Endothelial cell of umbilical vein (primary cell): Measurements from ENCODE around the gene EXD3. TPM values are rescaled to one million over a fixed set of nuclear protein-coding genes. Genes with fewer than 3 reads are reported as not detected.

Experiments used
- BruUV-seq: library from RNA; stranded (reverse); fragments of 400-500 nt; replicated peaks from 2 replicates; lab custom pipeline; 2021; lab: Mats Ljungman, UMichigan
- CTCF ChIA-PET: fragments of 300-600, 350-600 bp; sonication (Branson Sonifier 250); formaldehyde crosslinking; loops from one replicate; lab custom pipeline; 2021; ENCODE audit warnings: antibody characterized with exemption, inconsistent platforms; lab: Charles Lee
- POLR2A ChIA-PET: fragments of 300-600, 350-600 bp; sonication (Branson Sonifier 250); formaldehyde crosslinking; loops from one replicate; lab custom pipeline; 2021; ENCODE audit warnings: antibody characterized with exemption, inconsistent platforms; lab: Charles Lee
- DNase-seq: peaks from one replicate; pipeline ENCODE4 v3.0.0-alpha.2; 2011; ENCODE audit warnings: low read depth, low spot score
- FAIRE-seq: peaks from 2 replicates; lab custom pipeline; 2011; peaks lifted over from hg19 to GRCh38; lab: Jason Lieb, UNC
- H2AFZ ChIP-seq: 2 replicates; pipeline ENCODE4 v1.6.0; 2012; ENCODE audit warnings: low read depth, low read length, control low read depth, inconsistent platforms
- H3K27ac ChIP-seq: 2 replicates; pipeline ENCODE4 v1.5.1; 2011; ENCODE audit warnings: low read depth, mild to moderate bottlenecking, control low read depth, low read length, moderate library complexity; ENCODE audit not compliant: insufficient read depth
- H3K27me3 ChIP-seq, 2 experiments: 2 replicates each; pipeline versions ENCODE4 v1.6.0 to v1.6.1; 2011; ENCODE audit warnings: low read length in 2 of 2, mixed read lengths in 1 of 2; ENCODE audit not compliant: control insufficient read depth in 2 of 2, insufficient read depth in 2 of 2
- H3K36me3 ChIP-seq, 2 experiments: 2 replicates in 1 of 2; 3 replicates in 1 of 2; pipeline ENCODE4 v1.5.1; 2011; ENCODE audit warnings: low read length in 2 of 2, mild to moderate bottlenecking in 1 of 2, moderate library complexity in 1 of 2; ENCODE audit not compliant: control insufficient read depth in 2 of 2, insufficient read depth in 2 of 2; ENCODE audit errors: extremely low read depth in 1 of 2
- H3K4me1 ChIP-seq: 3 replicates; pipeline ENCODE4 v1.5.1; 2011; ENCODE audit warnings: mild to moderate bottlenecking, low read length; ENCODE audit not compliant: control insufficient read depth, insufficient read depth; ENCODE audit errors: extremely low read depth
- H3K4me2 ChIP-seq: 2 replicates; pipeline ENCODE4 v1.6.1; 2011; ENCODE audit warnings: low read length, control low read depth, mixed read lengths; ENCODE audit not compliant: insufficient read depth
- H3K4me3 ChIP-seq, 3 experiments: fragments of 200-600 bp in 1 of 3; sonication (generic), shearing (Covaris generic) in 1 of 3; replicated peaks in 1 of 3; 2 replicates each; pipeline ENCODE4 v1.5.1; 2011 to 2016; ENCODE audit warnings: control low read depth in 3 of 3, low read length in 3 of 3, mild to moderate bottlenecking in 2 of 3, inconsistent platforms in 1 of 3, low read depth in 1 of 3, moderate library complexity in 1 of 3; ENCODE audit not compliant: insufficient read depth in 1 of 3
- H3K79me2 ChIP-seq: 2 replicates; pipeline ENCODE4 v1.6.0; 2012; ENCODE audit warnings: low read length, inconsistent platforms; ENCODE audit not compliant: control insufficient read depth, insufficient read depth
- H3K9ac ChIP-seq: replicated peaks from 2 replicates; pipeline ENCODE3; 2011; ENCODE audit warnings: low read length, control low read depth; ENCODE audit not compliant: insufficient read depth; ENCODE audit errors: extremely low read depth
- H3K9me1 ChIP-seq: replicated peaks from 3 replicates; pipeline ENCODE4 v1.6.0; 2011; ENCODE audit warnings: mild to moderate bottlenecking, low read length; ENCODE audit not compliant: control insufficient read depth, insufficient read depth; ENCODE audit errors: extremely low read depth
- H3K9me3 ChIP-seq: replicated peaks from 2 replicates; pipeline ENCODE4 v1.5.1; 2012; ENCODE audit warnings: low read length, inconsistent platforms; ENCODE audit not compliant: control insufficient read depth, insufficient read depth
- H4K20me1 ChIP-seq: replicated peaks from 2 replicates; pipeline ENCODE3; 2011; ENCODE audit warnings: mild to moderate bottlenecking, low read length; ENCODE audit not compliant: control insufficient read depth, insufficient read depth; ENCODE audit errors: extremely low read depth
- FOS ChIP-seq: IDR thresholded peaks from 2 replicates; pipeline ENCODE4 v1.6.1; 2011; ENCODE audit warnings: mild to moderate bottlenecking, low read length, moderate library complexity, borderline replicate concordance; ENCODE audit not compliant: insufficient read depth
- GATA2 ChIP-seq: IDR thresholded peaks from 2 replicates; pipeline ENCODE4 v1.7.0; 2011; ENCODE audit warnings: low read depth, mild to moderate bottlenecking, moderate library complexity, mixed read lengths, low read length; ENCODE audit not compliant: insufficient read length, insufficient read depth
- JUN ChIP-seq: IDR thresholded peaks from 2 replicates; pipeline ENCODE4 v1.6.1; 2011; ENCODE audit warnings: borderline replicate concordance, low read depth; ENCODE audit not compliant: insufficient read length, insufficient read depth
- MAX ChIP-seq: IDR thresholded peaks from 2 replicates; pipeline ENCODE4 v1.6.1; 2011; ENCODE audit not compliant: insufficient read depth, insufficient read length
- MYC ChIP-seq: IDR thresholded peaks from one replicate; pipeline ENCODE4 v1.6.1; 2011; ENCODE audit warnings: mild to moderate bottlenecking, low read depth, low read length
- POLR2A ChIP-seq: IDR thresholded peaks from 2 replicates; pipeline ENCODE4 v1.6.1; 2012; ENCODE audit warnings: low read depth, mild to moderate bottlenecking, control low read depth, low read length
- POLR2AphosphoS5 ChIP-seq: IDR thresholded peaks from 2 replicates; pipeline ENCODE4 v1.6.1; 2012; ENCODE audit warnings: low read depth, mild to moderate bottlenecking, control low read depth, low read length, moderate library complexity; ENCODE audit not compliant: insufficient read depth
- dilution Hi-C: fragments of 300-500 bp; cut with MboI; formaldehyde crosslinking; loops from one replicate; pipeline ENCODE4 v1.15.0; 2019; ENCODE audit warnings: low sequenced_read_pairs; ENCODE audit not compliant: extremely low pct_ligation_motif_present
- intact Hi-C: fragments of 100-400 bp; cut with micrococcal nuclease; formaldehyde crosslinking; loops from one replicate; pipeline ENCODE4 v1.10.0; 2022
- polyA plus RNA-seq, 4 experiments: library from polyadenylated mRNA; depleted of rRNA in 3 of 4; stranded (reverse) in 3 of 4; unstranded in 1 of 4; fragments of >200 nt; gene quantifications; 2 replicates each; pipeline versions ENCODE4 v1.2.1 to v1.2.3, GENCODE V29; 2011 to 2012; ENCODE audit warnings: missing spikeins in 1 of 4
- total RNA-seq: library from RNA; stranded (reverse); gene quantifications from 2 replicates; pipeline ENCODE4 v1.2.3, GENCODE V29; 2021
- TF ChIP-seq, protein P1 (sequence below), 2 donors: IDR thresholded peaks; 1 replicate in 1 of 2; 2 replicates in 1 of 2; pipeline ENCODE4 v1.5.1; 2011; ENCODE audit warnings: low read length in 2 of 2, mild to moderate bottlenecking in 2 of 2, moderate library complexity in 2 of 2, control low read depth in 1 of 2, inconsistent platforms in 1 of 2, low read depth in 1 of 2; ENCODE audit not compliant: insufficient read depth in 1 of 2; ENCODE audit errors: extremely low read depth in 1 of 2

EXD3 gene
- total and polyA plus RNA-seq, 2 donors (not counting 3 experiments of a cell fraction or from before 2014, with no cell fraction given) = 17.7 to 30.3 TPM

DNA sequence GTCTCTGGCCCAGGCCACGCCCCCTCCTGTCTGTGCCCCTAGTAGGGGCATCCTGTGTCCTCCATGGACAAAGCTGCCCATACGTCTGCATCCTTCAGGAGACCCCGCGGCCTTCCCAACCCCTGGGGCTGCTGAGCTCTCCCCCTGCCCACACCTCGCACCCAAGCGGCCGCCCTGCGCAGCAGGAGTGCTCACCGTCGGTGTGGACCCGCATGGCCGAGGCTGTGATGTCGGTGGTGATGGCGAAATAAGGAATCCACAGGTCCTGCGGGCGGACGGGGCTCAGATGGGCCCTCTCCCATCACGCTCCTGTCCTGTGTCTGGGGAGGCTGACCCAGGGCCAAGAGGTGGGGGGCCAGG lies 40.9 kb upstream of the EXD3 start:
- no peaks in the 10 kb centered on the region for H3K36me3 ChIP-seq
- DNase-seq (no peak), FAIRE-seq (no peak)
- POLR2A ChIA-PET = no interaction called here
- no peaks in the 10 kb centered on the region for H3K27me3 ChIP-seq
- dilution Hi-C loops = no loop called here
- no TSS peak for BruUV-seq
- no peak overlapping the region for H3K4me2 ChIP-seq
- CTCF ChIA-PET = interaction anchor here (0.6 kb wide), 1 partner anchor 110 kb away, joined by 4 read pairs; no protein-coding TSS in a partner anchor
- no peaks in the 10 kb centered on the region for H3K9me3 ChIP-seq
- H3K9me1 ChIP-seq = no peaks in the 10 kb centered on the region
- H2AFZ ChIP-seq = no peak overlapping the region
- H3K27ac ChIP-seq = no peak overlapping the region
- H4K20me1 ChIP-seq = no peaks in the 10 kb centered on the region
- no peak overlapping the region for H3K9ac ChIP-seq
- H3K4me3 ChIP-seq = no peak overlapping the region
- TF ChIP-seq POLR2AphosphoS5 (no peak), GATA2 (no peak), JUN (no peak), FOS (no peak), POLR2A (no peak)
- H3K4me1 ChIP-seq = no peaks in the 10 kb centered on the region
- intact Hi-C loops = no loop called here
- H3K79me2 ChIP-seq = no peaks in the 10 kb centered on the region

DNA sequence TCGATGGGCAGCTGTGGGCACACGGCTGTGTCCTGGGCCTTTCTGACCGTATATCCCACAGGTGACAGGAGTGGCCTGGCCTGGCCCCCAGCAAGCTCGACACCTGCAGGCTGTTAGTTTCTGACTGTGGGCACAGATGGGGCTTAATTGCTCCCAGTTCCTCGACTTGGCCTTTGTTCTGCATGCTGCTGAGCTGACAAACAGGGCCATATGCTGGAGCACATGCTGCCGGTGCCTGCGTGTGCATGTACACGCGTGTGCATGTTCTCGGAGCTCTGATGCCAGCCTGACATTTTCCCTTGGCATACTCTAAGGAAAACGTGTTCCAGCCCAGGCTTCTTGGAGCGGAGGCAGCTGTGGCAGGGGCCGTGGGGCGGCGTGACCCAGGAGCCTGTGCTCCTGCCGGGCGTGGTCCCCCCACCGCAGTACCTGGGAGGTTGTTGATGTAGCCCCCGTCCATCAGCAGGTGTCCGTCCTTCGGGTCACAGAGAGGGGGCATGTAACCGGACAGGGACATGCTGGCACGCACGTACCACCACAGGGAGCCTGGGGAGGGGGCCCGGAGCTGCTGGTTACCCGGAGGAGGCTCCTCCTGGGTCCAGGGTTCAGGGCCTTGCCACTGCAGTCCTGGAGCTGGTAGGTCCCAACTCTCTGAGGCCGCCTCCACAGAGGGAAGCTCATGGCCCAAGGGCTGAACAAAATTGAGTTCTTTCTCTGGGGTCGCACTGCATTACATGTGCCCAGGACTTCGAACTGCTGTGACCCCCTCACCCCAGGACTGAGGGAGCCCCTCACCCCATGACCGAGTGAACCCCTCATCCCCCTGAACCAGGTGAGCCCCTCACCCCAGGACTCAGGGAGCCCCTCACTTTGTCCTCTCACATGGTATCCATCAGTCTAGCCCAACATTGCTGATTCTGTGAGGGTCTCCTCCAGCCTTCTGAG lies 40.3 kb upstream of the EXD3 start:
- no peaks in the 10 kb centered on the region for H3K27me3 ChIP-seq
- H3K36me3 ChIP-seq = no peaks in the 10 kb centered on the region
- no peak overlapping the region for H3K4me2 ChIP-seq
- BruUV-seq = no TSS peak
- H3K9me3 ChIP-seq = no peaks in the 10 kb centered on the region
- ChIA-PET CTCF (interaction anchor here (0.6 to 1.2 kb wide), 2 partner anchors 72 to 110 kb away, joined by 3 to 4 read pairs; no protein-coding TSS in a partner anchor), POLR2A (no interaction called here)
- no peak overlapping the region for H3K4me3 ChIP-seq
- H3K4me1 ChIP-seq = peaks cover 4% of the 10 kb centered on the region
- FAIRE-seq = no peak
- no peak overlapping the region for H2AFZ ChIP-seq
- intact Hi-C loops = no loop called here
- dilution Hi-C loops = no loop called here
- H3K9me1 ChIP-seq = no peaks in the 10 kb centered on the region
- peaks cover 4% of the 10 kb centered on the region for H3K79me2 ChIP-seq
- no peak for TF ChIP-seq MYC
- TF ChIP-seq, protein P1, sequence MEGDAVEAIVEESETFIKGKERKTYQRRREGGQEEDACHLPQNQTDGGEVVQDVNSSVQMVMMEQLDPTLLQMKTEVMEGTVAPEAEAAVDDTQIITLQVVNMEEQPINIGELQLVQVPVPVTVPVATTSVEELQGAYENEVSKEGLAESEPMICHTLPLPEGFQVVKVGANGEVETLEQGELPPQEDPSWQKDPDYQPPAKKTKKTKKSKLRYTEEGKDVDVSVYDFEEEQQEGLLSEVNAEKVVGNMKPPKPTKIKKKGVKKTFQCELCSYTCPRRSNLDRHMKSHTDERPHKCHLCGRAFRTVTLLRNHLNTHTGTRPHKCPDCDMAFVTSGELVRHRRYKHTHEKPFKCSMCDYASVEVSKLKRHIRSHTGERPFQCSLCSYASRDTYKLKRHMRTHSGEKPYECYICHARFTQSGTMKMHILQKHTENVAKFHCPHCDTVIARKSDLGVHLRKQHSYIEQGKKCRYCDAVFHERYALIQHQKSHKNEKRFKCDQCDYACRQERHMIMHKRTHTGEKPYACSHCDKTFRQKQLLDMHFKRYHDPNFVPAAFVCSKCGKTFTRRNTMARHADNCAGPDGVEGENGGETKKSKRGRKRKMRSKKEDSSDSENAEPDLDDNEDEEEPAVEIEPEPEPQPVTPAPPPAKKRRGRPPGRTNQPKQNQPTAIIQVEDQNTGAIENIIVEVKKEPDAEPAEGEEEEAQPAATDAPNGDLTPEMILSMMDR (IDR thresholded peaks at IDR 0.05; ENCODE audit: extremely low read depth in 1 of 2, insufficient read depth in 1 of 2, low read depth in 1 of 2, low read length in 2 of 2) = no peak
- TF ChIP-seq JUN = no peak
- TF ChIP-seq MAX = no peak
- no peak for TF ChIP-seq GATA2
- no peak overlapping the region for H3K27ac ChIP-seq
- no peak for DNase-seq
- no peaks in the 10 kb centered on the region for H4K20me1 ChIP-seq
- H3K9ac ChIP-seq = no peak overlapping the region
